ENCODE measurements around the gene MNAT1.

Gene MNAT1

DNA sequence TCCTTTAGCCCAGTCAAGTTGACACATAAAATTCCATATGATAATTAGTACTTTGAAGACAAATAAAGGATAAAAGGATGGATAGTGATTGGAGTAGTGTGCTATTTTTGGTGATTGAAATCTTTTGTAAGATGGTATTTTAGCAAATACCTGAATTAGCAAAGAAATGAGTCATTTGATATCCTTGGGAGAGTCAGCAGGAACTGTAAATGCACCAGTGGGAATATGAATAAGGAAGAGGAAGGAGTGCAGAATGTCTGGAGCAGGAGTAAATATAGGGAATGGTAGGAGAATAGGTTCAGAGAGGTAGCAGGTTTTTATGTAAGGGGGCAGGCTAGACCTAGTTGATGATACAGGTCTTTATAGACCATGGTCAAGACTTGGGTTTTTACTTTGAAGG lies 171.4 kb downstream of the MNAT1 start:
- no peak for DNase-seq

- DNase-seq: no peak
Measured at GRCh38 chr14:60915781-60916180, 181.2 kb downstream of the MNAT1 start.

GRCh38 chr14:60922050-60922449 lies 187.5 kb downstream of the MNAT1 start:
- DNase-seq: no peak

- DNase-seq: no peak
Measured at GRCh38 chr14:60925286-60925685, 190.7 kb downstream of the MNAT1 start.

DNA sequence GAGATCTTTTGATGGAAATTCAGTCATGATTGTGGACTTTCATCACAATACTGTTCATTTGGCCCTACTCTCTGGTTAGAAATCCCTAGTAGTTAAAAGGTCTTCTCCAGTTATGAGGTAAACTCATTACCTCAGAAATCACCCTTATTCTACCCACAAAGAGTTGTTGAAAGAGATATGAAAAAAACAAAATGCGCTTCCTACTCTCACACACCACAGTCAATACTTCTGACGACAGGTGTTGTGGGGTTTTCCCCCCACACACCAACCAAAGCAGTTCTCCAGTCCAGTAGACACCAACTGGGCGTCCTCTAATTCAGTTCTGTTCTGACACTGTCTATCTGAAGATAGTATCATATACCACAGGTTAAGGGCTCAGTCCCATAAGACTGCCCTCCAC lies 191.4 kb downstream of the MNAT1 start:
- DNase-seq: no peak

- DNase-seq: peak; percentile 30
Measured at GRCh38 chr14:60931218-60931617, 196.7 kb downstream of the MNAT1 start.

DNA sequence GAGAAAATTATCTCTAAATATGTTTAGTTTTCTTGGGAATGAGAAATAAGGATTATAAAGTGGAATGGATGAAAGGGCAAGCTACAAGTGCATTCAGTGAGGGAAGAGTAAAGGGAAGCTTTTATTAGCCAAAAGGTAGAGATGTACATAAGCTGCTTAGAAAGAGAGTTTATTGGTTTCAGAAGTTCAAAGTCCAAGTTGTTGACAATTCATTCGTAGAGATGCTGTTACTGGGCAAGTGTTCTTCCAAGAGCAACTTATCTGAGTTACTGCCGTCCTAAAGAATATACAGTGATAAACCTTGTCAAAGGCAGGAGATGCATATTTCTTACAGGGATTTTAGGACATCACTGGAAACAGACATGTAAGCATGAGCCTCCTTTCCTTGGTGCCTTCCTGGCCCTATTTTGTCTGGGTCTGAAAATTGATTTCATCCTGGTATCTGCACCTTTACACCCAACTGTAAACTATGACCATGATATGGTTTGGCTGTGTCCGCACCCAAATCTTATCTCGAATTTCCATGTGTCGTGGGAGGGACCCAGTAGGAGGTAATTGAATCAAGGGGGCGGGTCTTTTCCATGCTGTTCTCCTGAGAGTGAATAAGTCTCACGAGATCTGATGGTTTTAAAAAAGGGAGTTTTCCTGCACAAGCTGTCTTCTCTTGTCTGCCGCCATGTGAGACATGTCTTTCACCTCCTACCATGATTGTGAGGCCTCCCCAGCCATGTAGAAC lies 199.5 kb downstream of the MNAT1 start:
- DNase-seq: no peak

DNA sequence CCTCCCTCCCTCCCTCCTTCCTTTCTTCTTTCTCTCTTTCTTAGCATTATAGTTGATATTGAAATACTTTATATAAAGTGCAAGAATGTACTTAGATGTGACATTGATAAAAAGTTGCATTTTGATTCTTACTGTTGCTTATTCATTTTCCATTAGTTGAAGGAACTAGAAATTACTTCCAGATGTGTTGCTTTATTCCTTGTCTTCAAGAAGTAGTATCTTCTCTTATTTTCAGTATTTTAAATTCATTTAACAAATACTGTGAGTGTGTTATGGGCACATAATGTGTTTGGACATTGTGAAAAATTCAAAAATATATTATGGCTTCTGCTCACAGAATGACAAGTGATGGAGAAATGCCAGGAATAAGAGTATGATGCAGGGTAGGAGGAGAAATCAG lies 200.8 kb downstream of the MNAT1 start:
- DNase-seq: no peak

DNA sequence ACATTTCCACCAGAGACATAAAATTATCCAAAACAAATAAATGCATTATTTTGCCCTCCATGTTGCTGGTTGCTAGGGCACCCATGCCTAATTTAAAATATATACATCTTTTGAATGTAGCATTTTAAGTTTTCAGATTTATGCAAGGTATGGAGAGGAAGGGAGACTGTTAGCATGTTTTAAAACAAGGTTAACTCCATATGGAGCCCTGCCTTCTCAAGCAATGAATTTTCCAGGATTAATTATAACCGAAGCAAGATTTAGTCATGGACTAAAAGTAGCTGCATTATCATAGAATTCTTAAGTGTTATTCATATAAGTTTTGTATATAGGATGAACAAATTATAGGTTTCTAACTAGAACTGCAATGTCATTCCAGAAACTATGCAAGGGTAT lies 209.1 kb downstream of the MNAT1 start:
- no peak for DNase-seq

GRCh38 chr14:60944204-60944603 lies 209.6 kb downstream of the MNAT1 start:
- DNase-seq: no peak

- no peak for DNase-seq
Measured at GRCh38 chr14:60945984-60946383, 211.4 kb downstream of the MNAT1 start.

DNA sequence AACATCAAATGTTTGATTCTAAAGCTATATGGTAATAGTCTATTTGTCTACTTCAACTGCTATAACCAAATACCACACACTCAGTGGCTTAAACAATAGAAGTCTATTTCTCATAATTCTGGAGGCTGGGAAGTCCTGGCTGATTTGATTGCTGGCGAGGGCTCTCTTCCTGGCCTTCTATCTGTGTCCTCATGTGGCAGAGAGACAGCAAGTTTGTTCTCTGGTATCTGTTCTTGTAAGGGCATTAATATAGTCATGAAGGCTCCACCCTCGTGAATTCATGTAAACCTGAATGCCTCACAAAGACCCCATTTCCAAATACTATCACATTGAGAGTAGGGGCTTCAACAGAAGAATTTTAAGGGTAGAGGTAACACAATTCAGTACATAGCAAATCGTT lies 212.2 kb downstream of the MNAT1 start:
- no peak for DNase-seq

- DNase-seq: no peak
Measured at GRCh38 chr14:60951776-60952435, 217.3 kb downstream of the MNAT1 start.

- DNase-seq: no peak
Measured at GRCh38 chr14:60956202-60956601, 221.6 kb downstream of the MNAT1 start.

DNA sequence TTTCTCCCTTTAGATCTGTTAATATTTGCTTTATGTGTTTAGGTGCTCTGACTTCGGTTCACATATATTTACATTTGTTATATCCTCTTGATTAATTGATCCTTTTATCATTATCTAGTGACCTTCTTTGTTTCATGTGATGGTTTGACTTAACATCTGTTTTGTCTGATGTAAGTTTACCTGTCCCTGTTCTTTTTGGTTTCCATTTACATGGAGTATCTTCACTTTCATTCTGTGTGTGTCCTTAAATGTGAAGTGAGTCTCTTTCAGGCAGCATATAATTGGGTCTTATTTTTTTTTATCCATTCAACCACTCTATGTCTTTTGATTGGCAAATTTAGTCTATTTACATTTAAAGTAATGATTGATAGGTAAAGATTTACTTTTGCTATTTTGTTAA lies 222.1 kb downstream of the MNAT1 start:
- no peak for DNase-seq

DNA sequence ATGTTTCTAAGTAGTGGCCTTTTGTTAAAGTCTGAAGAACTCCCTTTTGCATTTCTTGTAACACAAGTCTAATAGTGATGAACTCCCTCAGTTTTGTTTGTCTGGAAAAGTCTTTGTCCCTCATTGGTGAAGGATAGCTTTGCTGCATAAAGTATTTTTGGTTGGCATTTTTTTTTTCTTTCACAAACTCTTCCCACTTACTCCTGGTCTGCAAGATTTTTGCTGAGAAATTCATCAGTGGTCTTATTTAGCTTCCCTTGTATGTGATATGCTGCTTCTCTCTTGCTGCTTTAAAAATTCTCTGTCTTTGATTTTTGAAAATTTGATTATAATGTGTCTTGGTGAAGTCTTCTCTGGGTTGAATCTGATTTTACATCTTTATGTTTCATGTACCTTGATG lies 223.6 kb downstream of the MNAT1 start:
- DNase-seq: no peak

DNA sequence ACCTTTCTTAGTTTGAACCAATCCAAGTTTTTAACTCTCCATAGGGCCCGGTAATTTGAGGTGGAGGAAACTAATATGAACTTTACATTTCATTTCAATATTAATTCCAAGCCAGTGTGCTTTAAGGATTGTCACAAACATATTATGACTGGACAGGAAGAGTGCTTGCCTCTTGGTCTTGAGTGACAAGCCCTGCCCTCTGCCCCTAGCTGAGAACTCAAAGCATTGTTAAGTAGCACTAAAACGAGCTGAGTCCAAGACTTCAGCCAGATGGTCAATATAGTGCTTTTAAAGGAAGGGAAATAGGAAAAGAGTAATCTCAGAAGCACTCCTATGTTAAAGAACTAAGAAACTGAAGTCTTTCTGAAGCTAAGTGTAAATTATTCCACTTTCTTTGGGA lies 229.2 kb downstream of the MNAT1 start:
- no peak for DNase-seq

DNA sequence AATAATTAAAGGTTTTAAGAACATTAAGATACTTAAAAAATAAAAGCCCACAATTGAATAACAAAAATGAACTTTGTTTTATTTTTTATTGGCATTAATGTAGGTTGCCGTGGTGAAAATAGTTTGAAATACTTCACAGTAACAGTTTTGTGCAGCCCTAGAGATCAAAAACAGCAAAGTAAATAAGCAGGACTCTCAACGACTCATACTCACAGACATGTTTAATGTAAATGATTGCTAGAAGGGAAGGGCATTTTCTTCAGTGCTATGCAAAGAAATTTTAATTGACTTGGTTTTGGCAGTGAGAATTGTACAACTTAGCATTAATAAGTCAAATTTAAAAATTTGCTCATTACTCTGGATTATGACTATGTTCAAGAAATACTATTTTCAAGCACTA lies 230.3 kb downstream of the MNAT1 start:
- no peak for DNase-seq

- DNase-seq: no peak
Measured at GRCh38 chr14:60965402-60965801, 230.8 kb downstream of the MNAT1 start.

GRCh38 chr14:60968099-60968498 lies 233.5 kb downstream of the MNAT1 start:
- no peak for DNase-seq

GRCh38 chr14:60968671-60969070 lies 234.1 kb downstream of the MNAT1 start:
- DNase-seq: no peak

DNA sequence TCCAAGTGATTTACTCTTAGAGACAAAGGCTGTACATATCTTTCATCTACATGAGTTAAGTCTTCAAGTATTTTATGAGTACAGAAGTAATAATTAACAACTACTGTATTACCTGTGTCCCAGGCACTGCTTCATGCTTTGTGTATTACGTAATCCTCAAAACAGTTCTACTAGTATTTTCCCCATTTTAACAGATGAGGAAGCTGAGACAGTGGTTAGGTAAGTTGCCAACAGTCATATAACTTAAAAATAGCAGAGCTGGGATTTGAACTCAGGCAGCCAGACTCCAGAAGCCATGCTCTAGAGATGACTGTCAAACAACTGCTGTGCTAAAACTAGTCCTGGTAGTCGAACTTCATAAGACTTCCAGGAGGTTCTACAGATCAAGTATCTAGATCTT lies 235.6 kb downstream of the MNAT1 start:
- no peak for DNase-seq

- DNase-seq: no peak
Measured at GRCh38 chr14:60971271-60971670, 236.7 kb downstream of the MNAT1 start.

- DNase-seq: no peak
Measured at GRCh38 chr14:60972295-60972694, 237.7 kb downstream of the MNAT1 start.

GRCh38 chr14:60973070-60973469 lies 238.5 kb downstream of the MNAT1 start:
- DNase-seq: no peak

Data from NCI-H1694 treated with DMSO at 0.1 percent for 48 hours (cell line).